ENCODE data around the gene IFI27.

Gene IFI27

DNA sequence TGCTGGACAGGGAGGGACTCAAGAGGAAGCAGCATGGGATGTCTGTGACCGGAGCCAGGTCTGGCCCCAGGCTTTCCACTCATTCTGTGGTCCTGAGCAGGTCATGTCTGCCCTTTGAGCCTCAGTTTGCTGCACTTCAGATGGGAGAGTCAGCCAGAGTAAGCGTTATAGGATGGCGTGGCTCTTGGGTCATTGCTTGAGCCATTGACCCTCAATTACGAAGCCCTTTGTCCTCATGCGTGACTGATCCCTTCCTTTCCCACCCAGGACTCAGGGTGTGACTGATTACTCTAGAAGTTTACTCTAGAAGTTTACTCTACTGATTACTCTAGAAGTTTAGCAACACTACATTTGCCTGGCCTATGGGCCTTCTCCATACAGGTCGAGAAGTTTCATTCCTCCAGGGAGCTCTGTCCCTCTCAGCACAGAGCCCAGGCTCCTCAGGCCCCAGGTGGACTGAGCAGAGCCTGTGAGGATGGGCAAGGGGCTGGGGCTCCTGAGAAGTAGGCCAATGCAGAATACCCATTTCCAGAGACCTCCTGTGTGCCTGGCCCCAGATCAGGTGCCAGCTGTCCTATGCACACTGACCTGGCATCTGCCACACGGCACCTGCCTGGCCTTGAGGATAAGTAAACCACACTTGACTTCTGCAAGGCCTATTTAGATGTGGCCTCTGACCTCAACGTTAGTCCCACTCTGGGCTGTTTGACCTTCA is 7.6 kb upstream of the IFI27 start:
- DNase-seq (ENCODE audit: low read depth): no peak

DNA sequence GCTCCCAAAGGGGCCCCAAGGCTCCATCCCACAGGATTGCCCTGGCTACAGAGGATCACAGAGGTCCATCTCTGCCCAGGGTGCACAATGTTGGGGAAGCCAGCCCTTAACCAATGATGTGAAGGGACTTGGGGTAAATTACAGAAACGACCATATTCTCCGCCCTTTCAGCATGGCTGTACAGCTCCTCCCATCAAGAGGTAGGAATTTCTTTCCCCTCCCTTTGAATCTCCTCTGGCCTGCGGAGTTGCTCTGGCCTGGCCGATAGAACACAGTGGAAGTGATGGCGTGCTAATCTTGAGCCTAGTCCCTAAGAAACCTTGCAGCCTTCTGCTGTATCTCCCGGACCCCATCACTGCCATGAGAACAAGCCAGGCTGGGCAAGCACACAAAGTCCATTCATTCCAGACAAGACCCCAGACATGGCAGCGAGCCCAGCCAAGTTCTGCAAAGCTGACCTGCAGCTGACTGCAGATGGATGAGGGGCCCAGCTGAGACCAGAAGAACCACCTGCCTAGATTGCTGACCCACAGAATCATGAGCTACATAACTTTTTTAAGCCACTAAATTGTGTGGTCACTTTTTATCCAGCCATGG is 6.9 kb upstream of the IFI27 start:
- no peak for DNase-seq (ENCODE audit: low read depth)

DNA sequence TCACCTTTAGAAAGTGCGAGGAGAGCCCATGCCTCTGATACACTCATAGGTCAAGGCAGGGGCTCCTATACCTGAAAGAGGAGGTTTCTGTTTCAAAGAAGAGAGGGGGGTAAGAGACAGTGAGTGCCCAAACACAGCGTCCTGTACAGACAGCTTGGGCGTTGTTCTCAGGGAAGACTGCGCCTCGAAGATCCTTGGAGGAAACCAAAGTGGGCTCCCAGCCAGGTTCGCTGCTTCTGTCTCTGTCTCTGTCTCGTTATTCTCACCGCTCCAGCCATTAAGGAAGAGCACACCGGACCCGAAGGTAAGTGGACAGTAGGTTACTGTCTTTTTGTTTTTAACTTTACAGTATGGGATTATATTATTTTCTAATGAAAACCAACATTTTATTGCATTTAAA is 5.8 kb upstream of the IFI27 start:
- no peak for DNase-seq (ENCODE audit: low read depth)

DNA sequence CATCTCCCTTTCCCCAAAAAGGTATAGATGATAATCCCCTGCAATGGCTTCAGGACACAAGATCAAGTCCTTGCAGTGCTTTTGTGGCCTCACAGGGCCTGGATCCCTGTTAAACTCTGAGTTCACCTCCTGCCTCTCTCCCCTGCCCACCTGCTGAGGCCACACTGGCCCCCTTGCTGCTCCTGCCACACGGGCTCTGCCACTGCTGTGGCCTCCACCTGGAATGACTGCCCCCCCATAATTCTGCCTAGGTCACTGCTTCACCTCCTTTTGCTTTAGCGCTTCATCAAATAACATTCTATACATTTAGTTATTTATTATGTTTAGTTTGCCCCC is 653 bp upstream of the IFI27 start:
- DNase-seq (ENCODE audit: low read depth): no peak

DNA sequence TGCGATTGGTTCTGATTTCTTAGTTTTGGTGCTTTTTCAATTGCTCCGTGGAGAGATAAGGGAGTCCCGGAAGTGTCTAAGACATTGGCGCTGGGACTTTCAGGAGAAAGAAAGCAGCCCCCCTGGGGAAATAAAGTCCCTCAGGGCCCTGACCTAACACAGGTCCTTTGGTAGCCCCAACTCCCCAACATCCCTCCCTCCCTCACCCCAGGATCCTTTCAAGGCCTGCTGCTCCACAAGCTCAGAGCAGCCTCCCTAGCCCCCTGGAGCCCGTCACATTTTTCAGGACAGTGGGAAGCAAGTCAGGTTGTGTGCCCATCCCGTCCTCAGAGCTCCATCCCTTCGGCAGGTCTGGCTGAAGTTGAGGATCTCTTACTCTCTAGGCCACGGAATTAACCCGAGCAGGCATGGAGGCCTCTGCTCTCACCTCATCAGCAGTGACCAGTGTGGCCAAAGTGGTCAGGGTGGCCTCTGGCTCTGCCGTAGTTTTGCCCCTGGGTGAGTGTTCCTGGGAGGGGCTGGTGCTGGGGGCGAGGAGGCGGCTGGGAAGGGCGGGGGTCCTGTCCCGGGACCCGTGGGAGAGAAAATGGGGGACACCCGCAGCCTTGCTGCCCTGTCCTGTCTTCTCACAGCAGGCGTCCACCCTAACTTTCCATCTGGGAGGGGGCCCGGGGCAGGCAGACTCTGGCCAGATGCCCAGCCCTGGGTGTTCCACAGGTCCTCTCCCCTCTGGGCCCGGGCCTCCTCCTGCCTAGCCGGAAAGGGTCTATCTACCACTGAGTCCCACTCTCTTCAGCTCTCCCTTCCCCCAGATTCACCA is 950 bp downstream of the IFI27 start:
- DNase-seq (ENCODE audit: low read depth): no peak

DNA sequence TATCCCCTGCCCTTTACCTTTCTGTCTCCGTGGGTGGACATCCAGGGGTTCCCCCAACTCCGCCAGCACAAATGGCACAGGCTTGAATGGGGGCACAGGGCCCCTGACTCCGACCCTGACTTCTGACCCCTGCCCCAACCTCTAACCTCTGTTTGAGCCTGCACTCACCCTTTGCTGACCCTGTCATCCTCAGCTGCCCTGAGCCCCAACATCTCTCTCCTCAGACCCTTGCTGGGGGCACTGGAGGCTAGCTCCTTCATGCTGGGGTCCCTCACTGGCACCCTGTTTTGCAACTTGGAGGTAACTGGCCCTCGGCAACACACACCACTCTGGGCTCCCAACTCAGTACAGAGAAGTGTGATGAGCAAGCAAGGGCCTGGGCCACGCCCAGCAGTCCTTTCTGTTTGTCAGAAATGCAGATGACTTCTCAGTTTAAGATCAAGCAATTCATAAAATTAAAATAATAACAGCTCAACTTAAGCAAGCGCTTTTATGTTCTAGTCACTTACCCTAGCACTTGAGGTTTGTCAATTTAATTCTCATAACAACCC is 2.1 kb downstream of the IFI27 start:
- no peak for DNase-seq (ENCODE audit: low read depth)

DNA sequence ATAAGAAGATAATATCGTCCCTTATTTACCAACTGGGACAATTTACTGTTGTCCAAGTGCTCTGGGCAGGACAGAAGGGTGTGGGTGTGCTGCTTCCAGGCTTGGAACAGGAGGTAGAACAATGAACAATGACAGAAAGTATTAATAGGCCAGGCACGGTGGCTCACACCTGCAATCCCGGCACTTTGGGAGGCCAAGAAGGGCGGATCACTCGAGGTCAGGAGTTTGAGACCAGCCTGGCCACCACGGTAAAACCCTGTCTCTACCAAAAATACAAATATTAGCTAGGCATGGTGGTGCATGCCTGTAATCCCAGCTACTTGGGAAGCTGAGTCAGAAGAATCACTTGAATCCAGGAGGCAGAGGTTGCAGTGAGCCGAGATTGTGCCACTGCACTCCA is 2.5 kb downstream of the IFI27 start:
- no peak for DNase-seq (ENCODE audit: low read depth)

DNA sequence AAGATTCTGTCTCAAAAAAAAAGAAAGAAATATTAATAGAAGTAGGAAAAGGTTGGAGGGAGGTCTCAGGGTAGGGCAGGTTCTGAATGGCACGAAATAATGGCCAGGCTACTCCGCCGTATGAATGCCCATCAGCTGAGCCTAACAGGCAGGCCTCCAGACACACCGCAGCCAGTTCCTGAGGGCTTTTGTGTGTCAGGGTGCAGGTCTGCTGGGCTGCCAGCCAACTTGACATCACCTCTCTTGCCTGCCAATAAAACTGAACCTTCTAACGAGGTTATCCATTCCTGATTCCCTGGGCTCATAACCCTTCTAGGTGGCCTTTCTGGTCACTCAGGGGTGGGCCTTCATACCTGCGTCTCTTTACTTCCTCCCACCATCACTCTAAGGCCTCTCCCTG is 3.0 kb downstream of the IFI27 start:
- no peak for DNase-seq (ENCODE audit: low read depth)

DNA sequence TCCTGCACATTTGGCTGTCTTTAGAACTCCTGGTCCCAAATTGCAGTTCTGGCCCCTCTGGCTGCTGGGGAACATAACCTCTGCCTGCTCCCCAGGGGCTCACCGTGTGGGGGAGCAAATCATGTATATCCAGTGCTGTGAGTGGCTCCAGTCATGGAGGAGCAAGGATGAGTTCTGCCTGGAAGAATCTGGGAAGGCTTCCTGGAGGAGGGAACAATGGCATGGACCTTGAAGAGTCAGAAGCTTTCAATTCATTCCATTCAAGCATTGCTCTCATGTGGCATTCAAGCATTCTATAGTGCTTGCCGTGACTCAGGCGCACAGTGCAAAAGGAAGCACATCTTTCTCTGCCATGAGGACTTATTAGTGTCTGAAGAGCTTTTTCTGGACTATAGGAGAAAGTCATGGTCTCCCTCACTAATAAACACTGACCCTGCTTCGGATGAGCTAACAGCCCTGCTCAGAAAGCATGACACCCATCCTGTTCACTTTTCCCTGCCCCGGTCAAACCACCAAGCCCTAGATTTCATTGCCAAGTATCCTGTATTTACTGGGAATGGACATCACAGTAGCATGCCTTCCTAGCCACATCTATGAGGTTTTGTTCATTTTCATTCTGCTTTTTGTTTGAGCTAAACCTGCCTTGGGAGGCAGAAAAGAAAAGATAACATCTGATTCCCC is 3.5 kb downstream of the IFI27 start:
- no peak for DNase-seq (ENCODE audit: low read depth)

DNA sequence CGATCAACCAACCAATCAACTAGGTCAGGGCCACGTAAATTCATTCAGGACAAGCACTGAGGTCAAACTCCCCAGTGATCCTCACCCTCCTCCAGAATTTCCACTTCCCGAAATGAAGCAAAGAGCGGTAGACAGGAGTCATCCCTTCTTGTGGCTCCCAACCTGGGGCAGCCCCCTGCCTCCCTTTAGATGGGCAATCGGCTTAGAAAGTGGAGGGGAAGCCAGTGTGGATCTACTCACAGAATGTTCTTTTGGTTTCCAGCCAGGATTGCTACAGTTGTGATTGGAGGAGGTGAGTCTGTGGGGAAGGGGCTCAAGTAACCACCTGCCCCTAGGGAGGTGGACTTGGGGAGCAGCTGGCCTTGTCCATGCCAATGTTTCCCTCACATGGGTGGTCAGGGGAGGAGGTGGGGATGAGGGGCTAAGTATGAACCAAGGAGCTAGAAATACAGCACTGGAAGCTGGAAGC is 4.1 kb downstream of the IFI27 start:
- no peak for DNase-seq (ENCODE audit: low read depth)

DNA sequence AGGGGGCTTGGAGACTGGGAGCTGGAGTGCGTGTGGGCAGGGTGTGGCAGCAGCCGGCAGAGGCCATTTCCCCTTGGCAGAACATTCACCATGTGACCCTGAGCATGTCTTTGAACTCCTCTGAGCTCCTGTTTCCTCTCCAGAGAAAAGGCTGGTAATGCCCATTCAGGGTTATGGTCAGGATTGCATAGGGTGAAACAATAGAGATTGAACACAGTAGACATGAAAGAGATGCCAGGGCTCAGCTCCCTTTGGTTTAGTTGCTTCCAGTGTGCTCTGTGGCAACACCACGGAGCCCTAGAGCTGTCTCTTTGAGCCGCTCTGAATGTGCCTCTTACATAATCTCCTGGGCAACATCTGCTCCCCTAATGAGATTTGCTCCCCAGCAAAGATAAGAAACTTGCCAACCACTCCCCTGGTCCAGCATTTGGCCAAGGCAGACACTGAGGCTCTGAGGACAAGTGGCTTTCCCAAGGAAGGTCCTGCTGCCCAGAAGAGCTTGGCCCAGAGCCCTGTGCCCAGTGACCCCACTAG is 4.6 kb downstream of the IFI27 start:
- DNase-seq (ENCODE audit: low read depth): no peak

DNA sequence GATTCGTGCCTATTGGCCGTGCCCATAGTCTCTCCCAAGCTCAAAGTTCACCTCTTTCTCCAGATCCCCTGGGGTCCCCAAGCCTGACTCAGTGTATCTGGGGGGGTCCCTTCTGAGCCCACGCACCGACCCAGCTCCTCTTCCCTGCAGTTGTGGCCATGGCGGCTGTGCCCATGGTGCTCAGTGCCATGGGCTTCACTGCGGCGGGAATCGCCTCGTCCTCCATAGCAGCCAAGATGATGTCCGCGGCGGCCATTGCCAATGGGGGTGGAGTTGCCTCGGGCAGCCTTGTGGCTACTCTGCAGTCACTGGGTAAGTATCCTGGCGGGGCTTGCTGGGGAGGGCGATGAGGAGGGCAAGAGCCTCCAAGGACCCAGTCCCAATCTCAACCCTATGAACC is 5.1 kb downstream of the IFI27 start:
- no peak for DNase-seq (ENCODE audit: low read depth)

DNA sequence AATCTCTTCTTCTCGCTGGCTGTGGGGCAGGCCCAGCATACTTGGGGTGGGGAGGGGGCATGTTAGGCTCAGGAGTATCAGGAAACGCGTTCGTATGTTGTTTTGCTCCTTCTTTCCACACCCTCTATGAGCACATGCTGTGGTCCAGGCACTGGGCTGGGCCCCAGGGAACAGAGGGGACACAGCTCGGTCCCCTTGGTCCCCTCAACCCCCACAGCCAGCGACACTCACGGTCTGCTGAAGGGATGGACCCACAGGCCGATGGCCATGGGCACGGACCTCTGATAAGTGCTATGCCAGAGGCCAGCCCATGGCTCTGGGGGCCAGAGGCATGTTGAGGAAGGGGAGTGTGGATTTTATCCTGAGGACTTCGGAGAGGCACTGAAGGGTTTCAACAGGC is 6.2 kb downstream of the IFI27 start:
- no peak for DNase-seq (ENCODE audit: low read depth)

DNA sequence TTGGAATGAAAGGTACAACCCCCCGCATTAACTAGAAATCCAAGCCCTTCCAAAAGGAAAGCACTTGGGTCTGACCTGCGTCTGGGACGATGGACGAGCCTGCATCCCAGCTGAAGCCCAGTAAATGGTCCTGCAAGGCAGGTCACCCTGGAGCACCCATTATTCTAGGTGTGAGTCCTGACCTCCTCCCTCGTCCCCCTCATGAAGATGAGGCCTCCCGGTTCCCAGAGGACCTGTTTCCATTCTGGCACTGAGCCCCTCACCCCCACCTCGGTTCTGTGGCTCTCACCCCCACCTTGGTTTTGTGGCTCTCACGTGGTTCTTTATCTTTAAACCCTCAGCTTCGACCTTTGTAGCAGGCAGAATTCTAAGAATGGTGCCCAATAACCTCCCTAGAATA is 7.3 kb downstream of the IFI27 start:
- no peak for DNase-seq (ENCODE audit: low read depth)

DNA sequence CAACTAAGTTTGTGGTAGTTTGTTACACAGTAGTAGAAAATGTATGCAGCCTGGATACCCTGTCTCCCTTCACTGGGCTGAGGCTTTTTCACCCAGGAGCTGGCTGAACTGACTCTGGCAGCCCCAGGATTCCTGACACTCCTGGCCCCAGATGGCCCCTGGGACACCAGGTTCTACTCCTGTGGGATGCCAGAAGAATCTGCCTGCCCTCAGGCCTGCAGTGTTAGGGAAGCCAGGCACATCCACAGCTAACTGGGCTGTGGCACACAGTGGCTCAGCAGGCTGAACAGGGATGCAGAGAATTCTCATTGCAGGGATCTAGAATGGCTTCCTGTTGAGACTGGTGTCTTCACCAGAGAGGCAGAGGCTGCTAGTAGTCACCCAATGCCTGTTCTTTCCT is 8.5 kb downstream of the IFI27 start:
- DNase-seq (ENCODE audit: low read depth): no peak

DNA sequence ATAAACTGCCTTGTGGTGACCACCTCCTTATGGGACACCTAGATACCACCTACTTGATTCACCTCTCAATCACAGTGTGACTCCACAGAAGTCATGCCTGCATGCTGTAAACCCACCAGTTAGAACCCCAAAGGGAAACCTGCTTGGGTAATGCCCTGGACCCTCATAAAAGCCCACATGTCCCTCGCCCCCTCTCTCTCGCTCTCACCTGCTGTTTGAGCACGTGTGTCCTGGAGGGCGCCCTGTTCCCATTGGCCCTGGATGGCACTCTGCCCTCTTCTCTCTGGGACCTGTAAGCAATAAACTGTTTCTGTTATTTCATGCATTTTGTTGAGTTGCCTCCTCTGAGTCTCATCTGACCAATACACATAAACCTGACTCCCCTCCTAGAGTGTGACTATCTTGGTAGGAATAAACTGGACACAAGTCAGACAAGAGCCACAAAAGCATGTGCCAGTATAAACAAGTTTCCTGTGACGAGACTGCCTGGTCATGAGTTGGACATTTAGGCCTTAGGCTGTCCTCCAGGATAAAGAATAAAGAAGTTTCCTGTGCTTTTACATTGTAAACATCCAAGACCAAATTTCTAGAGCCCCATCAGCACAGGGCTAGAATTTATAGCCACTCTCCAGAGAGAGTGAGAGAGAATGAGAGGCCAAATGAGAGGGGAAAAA is 10.3 kb downstream of the IFI27 start:
- no peak for DNase-seq (ENCODE audit: low read depth)

DNA sequence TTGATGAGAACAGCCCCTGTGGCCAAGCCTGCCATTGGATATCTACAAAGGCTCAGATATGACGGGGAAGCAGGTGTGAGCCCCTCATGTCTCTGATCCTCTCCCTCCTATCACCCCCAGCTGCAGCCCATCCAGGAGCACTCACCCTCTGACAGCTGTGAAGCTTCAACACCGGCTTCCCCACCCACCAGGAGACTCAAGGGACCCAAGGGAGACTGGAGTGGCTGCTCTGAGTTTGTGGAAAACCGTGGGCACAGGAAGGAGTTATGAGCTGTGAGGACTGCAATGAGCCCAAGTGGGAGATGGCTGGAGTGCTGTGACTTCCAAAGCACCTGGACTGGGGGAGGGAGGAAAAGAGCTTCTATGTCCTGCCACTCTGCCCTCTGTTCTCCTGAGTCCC is 10.9 kb downstream of the IFI27 start:
- no peak for DNase-seq (ENCODE audit: low read depth)

DNA sequence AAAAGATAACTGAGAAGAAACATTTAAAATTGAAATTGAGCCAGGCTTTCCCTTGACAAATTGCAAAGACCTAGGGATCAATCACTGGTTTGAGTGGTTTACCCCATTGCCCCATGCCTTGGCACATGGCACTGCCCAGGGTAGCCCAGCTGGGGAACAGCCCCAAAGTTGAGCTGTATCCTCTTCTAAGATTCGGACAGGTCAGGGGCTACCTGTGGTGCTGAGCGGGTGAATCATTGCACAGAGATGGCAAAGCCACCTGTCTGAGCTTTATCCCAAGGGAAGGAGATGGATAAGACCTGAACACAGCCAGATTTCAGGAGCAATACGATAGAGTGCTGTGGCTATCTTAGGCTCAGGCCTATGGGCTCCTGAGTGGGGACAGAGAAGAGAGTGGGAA is 11.9 kb downstream of the IFI27 start:
- DNase-seq (ENCODE audit: low read depth): no peak

DNA sequence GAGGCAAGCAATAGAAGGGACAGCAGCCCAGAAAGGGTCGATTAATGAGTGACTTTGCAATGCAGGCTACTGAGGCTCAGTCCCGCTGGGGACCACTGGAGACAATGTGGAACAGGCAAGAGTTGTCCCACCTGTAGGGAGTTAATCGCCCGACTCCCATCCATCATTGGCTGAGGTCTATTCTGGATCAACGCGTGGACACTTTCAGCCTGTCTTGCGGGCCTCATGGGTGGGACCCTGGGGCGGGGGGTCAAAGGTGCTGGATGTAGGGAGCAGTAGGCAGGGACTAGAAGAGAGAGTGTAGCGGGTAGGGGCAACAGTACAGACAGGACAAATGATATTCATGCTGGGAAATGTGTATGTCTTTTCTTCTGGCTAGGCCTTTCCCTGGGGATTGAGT is 12.8 kb downstream of the IFI27 start:
- DNase-seq (ENCODE audit: low read depth): no peak

DNA sequence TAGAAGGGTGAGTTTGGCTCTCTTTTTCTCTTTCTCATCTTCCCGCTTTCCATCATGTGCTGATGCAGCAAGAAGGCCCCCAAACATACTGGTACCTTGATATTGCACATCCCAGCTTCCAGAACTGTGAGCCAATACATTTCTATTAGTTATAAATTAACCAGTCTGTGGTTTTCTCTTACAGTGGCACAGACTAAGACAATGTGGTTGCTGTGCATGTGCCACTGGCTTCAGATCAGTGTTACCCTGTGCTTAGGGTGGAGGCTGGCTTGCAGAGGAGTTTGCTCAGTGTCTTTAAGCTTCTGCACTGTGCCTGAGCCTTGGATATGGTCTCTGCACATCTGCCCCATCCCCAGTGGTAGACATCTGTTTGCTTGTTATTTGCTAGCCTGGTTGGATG is 13.3 kb downstream of the IFI27 start:
- DNase-seq (ENCODE audit: low read depth): no peak

DNA sequence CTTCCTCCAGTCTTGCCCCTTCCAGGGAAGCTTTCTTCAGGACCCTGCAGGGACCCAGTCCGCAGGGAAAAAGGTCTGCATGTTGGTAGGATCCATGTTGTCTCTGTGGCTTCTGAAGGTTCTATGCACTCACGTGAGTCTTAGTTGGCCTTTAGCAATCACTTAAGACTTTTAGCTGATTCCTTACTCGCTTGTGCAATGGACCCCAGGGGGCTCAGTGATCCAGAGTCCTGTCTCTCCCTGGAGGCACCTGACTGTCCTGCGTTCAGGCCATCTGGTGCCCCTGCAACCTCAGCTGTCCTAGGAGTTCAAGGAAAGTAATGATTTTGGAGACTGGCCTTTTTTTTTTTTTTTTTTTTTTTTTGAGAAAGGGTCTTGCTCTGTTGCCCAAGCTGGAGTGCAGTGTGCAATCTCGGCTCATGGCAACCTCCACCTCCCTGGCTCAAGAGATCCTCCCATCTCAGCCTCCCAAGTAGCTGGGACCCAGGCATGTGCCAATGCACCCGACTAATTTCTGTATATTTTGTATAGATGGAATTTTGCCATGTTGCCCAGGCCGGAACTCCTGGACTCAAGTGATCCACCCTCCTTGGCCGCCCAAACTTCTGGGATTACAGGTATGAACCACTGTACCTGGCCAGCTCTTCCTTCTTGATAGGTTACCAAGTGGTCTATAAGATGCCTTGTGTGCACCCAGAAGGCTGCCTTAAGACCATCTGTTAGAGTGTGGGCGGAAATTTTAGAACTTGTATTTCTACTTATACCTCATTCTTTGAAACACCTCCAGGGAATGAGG is 14.2 kb downstream of the IFI27 start:
- no peak for DNase-seq (ENCODE audit: low read depth)
